Measurements from ENCODE around the gene FBXO33. TPM values are rescaled to one million over a fixed set of nuclear protein-coding genes. Genes with fewer than 3 reads are reported as not detected.

Gene FBXO33
- total RNA-seq, 4 donors from 2014 or later: 10.4 to 19.9 (median 16.6) TPM

DNA sequence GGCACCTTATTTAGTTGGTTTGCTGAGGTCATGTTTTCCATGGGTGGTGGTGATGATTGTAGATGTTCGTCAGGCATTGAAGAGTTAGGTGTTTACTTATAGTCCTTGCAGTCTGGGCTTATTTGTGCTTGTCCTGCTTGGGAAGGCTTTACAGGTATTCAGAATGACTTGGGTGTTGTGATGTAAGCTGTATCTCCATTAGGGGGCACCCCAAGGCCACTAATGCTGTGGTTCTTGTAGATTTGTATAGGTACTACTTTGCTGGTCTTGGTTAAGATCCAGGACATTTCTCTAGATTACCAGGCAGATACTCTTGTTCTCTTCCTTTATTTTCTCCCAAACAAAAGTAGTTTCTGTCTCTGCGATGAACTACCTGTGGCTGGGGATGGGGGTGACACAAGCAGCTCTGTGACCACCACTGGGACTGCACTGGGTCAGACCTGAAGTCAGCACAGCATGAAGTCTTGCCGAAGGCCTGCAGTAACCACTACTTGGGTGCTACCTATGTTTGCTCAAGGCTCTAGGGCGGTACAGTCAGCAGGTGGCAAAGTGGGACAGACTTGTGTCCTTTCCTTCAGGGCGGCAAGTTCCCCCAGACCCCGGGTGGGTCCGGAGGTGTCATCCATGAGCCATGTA, 35.8 kb upstream of the FBXO33 start:
- Histone ChIP-seq H3K4me3 (no peak overlapping the region), H3K27me3 (no peaks in the 10 kb centered on the region), H3K27ac (no peak overlapping the region), H3K36me3 (no peaks in the 10 kb centered on the region), H3K4me1 (no peaks in the 10 kb centered on the region), H3K9me3 (no peaks in the 10 kb centered on the region)
- ATAC-seq: no peak
- TF ChIP-seq POLR2AphosphoS5 (IDR thresholded peaks at IDR 0.05) (no peak), POLR2A (IDR thresholded peaks at IDR 0.05) (no peak), EP300 (IDR thresholded peaks at IDR 0.05) (no peak)
- TF ChIP-seq, protein P1, sequence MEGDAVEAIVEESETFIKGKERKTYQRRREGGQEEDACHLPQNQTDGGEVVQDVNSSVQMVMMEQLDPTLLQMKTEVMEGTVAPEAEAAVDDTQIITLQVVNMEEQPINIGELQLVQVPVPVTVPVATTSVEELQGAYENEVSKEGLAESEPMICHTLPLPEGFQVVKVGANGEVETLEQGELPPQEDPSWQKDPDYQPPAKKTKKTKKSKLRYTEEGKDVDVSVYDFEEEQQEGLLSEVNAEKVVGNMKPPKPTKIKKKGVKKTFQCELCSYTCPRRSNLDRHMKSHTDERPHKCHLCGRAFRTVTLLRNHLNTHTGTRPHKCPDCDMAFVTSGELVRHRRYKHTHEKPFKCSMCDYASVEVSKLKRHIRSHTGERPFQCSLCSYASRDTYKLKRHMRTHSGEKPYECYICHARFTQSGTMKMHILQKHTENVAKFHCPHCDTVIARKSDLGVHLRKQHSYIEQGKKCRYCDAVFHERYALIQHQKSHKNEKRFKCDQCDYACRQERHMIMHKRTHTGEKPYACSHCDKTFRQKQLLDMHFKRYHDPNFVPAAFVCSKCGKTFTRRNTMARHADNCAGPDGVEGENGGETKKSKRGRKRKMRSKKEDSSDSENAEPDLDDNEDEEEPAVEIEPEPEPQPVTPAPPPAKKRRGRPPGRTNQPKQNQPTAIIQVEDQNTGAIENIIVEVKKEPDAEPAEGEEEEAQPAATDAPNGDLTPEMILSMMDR (IDR thresholded peaks at IDR 0.05): no peak
- 50 to 100% methylated on average over 1 to 2 of the region's 7 CpGs for WGBS, 2 donors (ENCODE audit: low coverage in 1 of 2)

DNA sequence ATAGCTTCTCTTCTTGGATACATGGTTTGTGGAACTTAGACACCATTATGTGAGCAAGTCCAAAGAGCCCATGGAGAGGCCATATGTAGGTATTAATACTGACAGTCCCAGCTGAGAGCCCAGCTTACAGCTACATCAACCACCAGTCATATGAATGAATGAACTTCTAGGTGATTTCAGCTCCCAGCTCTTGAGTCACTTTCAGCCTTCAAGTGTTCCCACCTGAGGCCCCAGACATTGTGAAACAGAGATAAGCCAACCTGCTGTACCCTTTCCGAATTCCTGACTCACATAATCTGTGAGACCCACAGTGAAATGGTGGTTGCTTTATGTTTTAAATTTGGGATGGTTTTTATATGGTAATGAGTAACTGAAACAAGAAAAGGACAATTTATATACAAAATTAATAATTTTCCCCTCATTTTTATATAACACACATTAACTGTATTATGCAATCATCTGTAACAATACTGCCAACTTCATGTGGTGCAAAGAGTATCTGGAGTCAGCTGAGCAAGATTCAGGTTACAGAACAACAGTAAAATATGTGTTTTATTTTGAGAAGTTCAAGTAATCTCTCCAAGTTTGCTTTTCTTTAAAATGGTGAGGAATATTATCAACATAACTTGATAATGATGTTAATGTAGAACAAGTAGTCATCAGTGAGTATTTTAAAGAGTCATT, 27.7 kb upstream of the FBXO33 start:
- no peaks in the 10 kb centered on the region for H3K36me3 ChIP-seq
- no peaks in the 10 kb centered on the region for H3K27me3 ChIP-seq
- H3K4me3 ChIP-seq: no peak overlapping the region
- TF ChIP-seq POLR2A (IDR thresholded peaks at IDR 0.05) (no peak), EP300 (IDR thresholded peaks at IDR 0.05) (no peak)
- TF ChIP-seq, protein P1 (IDR thresholded peaks at IDR 0.05): no peak
- no peaks in the 10 kb centered on the region for H3K9me3 ChIP-seq
- no peaks in the 10 kb centered on the region for H3K4me1 ChIP-seq
- ATAC-seq: no peak
- no peak overlapping the region for H3K27ac ChIP-seq
- 83 to 90% methylated on average over 1 of the region's 1 CpG for WGBS, 2 donors (ENCODE audit: low coverage in 1 of 2)

DNA sequence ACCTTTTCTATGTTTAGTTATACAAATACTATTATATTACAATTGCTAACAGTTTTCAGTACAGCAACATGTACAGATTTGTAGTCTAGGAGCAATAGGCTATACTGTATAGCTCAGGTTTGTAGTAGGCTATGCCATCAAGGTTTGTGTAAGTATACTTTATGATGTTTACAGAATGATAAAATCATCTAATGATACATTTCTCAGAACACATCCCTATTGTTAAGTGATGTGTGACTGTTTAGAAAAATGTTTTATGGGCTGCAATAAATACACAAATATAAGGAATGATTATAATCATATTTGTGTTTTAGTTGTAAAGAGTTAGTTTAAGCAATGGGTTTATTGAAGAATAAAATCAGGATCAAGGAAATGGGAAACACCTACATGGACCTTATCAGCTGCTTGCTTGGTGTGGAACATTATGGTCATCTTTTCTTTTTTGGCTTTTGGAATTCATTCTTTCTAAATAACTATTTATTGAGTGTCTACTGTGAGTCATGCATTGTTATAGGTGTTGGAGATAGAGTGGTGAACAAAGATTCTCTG, 24.5 kb upstream of the FBXO33 start:
- Histone ChIP-seq H3K27me3 (no peaks in the 10 kb centered on the region), H3K27ac (no peak overlapping the region), H3K36me3 (no peaks in the 10 kb centered on the region), H3K4me1 (no peaks in the 10 kb centered on the region), H3K4me3 (no peak overlapping the region), H3K9me3 (no peaks in the 10 kb centered on the region)
- no peak for TF ChIP-seq POLR2AphosphoS5 (IDR thresholded peaks at IDR 0.05)
- TF ChIP-seq EP300 (IDR thresholded peaks at IDR 0.05): no peak
- TF ChIP-seq, protein P1 (IDR thresholded peaks at IDR 0.05): no peak
- no peak for TF ChIP-seq POLR2A (IDR thresholded peaks at IDR 0.05)
- ATAC-seq: no peak

DNA sequence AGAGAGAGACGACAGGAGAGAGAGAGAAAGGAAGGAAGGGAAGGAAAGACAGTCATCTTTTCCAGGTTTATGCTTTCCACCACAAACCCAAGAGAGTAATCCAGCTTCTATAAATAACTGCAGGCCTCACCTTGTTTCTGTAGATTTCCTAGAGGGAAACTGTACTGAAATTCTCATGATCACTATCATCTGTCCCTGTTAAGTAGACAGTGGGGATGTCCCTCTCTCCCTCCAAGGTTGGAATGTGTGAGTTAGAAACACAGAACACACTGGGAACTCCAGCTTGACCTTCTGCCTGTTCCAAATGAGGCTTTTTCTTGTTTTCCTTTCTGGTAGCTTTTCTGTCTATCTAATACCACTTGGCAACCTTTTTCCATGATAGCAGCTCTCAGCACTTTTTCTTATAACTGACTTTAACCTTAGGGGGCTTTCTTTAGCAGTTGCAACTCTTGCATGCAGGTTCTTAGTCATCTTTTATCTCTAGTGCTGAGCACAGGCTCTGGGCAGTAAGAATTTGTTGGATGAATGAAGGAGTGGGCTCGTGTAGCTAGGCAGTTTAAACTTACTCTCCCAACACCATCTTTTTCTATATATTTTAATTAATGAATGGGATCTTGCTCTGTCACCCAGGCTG, 22.8 kb upstream of the FBXO33 start:
- 36 to 46% methylated on average over 2 of the region's 2 CpGs for WGBS, 2 donors (ENCODE audit: low coverage in 1 of 2)
- H3K4me3 ChIP-seq: no peak overlapping the region
- H3K9me3 ChIP-seq: no peaks in the 10 kb centered on the region
- no peak for ATAC-seq
- no peaks in the 10 kb centered on the region for H3K4me1 ChIP-seq
- H3K36me3 ChIP-seq: no peaks in the 10 kb centered on the region
- H3K27ac ChIP-seq: no peak overlapping the region
- TF ChIP-seq, protein P1 (IDR thresholded peaks at IDR 0.05): no peak
- TF ChIP-seq EP300 (IDR thresholded peaks at IDR 0.05) (no peak), POLR2A (IDR thresholded peaks at IDR 0.05) (no peak), POLR2AphosphoS5 (IDR thresholded peaks at IDR 0.05) (no peak)
- H3K27me3 ChIP-seq: no peaks in the 10 kb centered on the region
